ENCODE data around the gene EPS8L3. TPM values are rescaled to one million over a fixed set of nuclear protein-coding genes. Genes with fewer than 3 reads are reported as not detected.
A peak's percentile ranks its signal among the peaks of the same experiment; 100 is the strongest.

The EPS8L3 gene
- total and polyA plus RNA-seq, 2 donors (not counting 3 experiments of a cell fraction or from before 2014, with no cell fraction given): not detected

DNA sequence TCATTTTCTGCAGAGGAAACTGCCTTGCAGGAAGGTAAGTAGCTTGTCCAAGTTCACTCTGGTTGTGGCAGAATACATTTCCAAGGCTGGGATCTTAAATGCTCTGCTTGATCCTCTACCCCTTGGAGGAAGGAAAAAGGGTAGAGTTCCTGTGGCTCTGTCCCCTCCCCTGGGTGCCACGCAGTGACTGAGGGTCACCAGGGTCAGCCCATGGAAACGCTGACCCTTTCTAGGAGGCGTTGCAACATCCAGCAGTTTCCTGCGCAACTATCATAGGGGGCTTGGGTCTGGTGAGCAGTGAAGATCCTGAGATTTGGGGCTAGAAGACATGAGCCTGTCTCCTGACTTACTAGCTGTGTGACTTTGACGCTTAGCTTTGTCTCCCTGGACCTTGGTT, 29.4 kb upstream of the EPS8L3 start:
- peak overlapping the region; percentile 16 for H3K27ac ChIP-seq (ENCODE audit: insufficient read depth, low read depth, low read length)
- TF ChIP-seq, protein P1, sequence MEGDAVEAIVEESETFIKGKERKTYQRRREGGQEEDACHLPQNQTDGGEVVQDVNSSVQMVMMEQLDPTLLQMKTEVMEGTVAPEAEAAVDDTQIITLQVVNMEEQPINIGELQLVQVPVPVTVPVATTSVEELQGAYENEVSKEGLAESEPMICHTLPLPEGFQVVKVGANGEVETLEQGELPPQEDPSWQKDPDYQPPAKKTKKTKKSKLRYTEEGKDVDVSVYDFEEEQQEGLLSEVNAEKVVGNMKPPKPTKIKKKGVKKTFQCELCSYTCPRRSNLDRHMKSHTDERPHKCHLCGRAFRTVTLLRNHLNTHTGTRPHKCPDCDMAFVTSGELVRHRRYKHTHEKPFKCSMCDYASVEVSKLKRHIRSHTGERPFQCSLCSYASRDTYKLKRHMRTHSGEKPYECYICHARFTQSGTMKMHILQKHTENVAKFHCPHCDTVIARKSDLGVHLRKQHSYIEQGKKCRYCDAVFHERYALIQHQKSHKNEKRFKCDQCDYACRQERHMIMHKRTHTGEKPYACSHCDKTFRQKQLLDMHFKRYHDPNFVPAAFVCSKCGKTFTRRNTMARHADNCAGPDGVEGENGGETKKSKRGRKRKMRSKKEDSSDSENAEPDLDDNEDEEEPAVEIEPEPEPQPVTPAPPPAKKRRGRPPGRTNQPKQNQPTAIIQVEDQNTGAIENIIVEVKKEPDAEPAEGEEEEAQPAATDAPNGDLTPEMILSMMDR (IDR thresholded peaks at IDR 0.05; ENCODE audit: extremely low read depth in 1 of 2, insufficient read depth in 1 of 2, low read depth in 1 of 2, low read length in 2 of 2): no peak
- TF ChIP-seq, protein P2, sequence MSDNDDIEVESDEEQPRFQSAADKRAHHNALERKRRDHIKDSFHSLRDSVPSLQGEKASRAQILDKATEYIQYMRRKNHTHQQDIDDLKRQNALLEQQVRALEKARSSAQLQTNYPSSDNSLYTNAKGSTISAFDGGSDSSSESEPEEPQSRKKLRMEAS (IDR thresholded peaks at IDR 0.05; ENCODE audit: insufficient read depth, insufficient read length): no peak
- TF ChIP-seq JUN (IDR thresholded peaks at IDR 0.05; ENCODE audit: borderline replicate concordance, insufficient read depth, insufficient read length, low read depth) (no peak), POLR2AphosphoS5 (IDR thresholded peaks at IDR 0.05; ENCODE audit: insufficient read depth, low read depth, low read length) (no peak), MYC (IDR thresholded peaks at IDR 0.05; ENCODE audit: low read depth, low read length) (no peak), POLR2A (IDR thresholded peaks at IDR 0.05; ENCODE audit: low read depth, low read length) (no peak), FOS (IDR thresholded peaks at IDR 0.05; ENCODE audit: borderline replicate concordance, insufficient read depth, low read length) (no peak), GATA2 (IDR thresholded peaks at IDR 0.05; ENCODE audit: insufficient read depth, insufficient read length, low read depth, low read length) (no peak), EZH2 (IDR thresholded peaks at IDR 0.05; ENCODE audit: borderline replicate concordance, low read depth, low read length, severe bottlenecking) (no peak)
- FAIRE-seq (peak; percentile 62), DNase-seq (ENCODE audit: low read depth, low spot score) (peak; percentile 15)
- peak overlapping the region; percentile 23 for H2AFZ ChIP-seq (ENCODE audit: low read depth, low read length)
- POLR2A ChIA-PET: interaction anchor here (0.7 kb wide), 1 partner anchor 143 kb away, joined by 3 read pairs; no protein-coding TSS in a partner anchor
- peak overlapping the region; percentile 5 for H3K4me2 ChIP-seq (ENCODE audit: insufficient read depth, low read length)
- H3K4me1 ChIP-seq (ENCODE audit: control insufficient read depth, extremely low read depth, insufficient read depth, low read length): peaks cover 38% of the 10 kb centered on the region
- H3K9ac ChIP-seq (replicated peaks; ENCODE audit: extremely low read depth, insufficient read depth, low read length): no peak overlapping the region
- dilution Hi-C loops (cut with MboI; ENCODE audit: extremely low pct_ligation_motif_present, low sequenced_read_pairs) (loop anchor here (25.0 kb wide), 1 partner anchor 219 kb away; no protein-coding TSS in a partner anchor), intact Hi-C loops (cut with micrococcal nuclease) (loop anchor here (1.0 to 5.0 kb wide), 3 partner anchors 84 to 139 kb away; no protein-coding TSS in a partner anchor)
- H3K27me3 ChIP-seq (ENCODE audit: control insufficient read depth in 2 of 2, insufficient read depth in 2 of 2, low read length in 2 of 2): no peaks in the 10 kb centered on the region
- no peaks in the 10 kb centered on the region for H3K36me3 ChIP-seq (ENCODE audit: control insufficient read depth in 2 of 2, extremely low read depth in 1 of 2, insufficient read depth in 2 of 2, low read length in 2 of 2)
- BruUV-seq (replicated peaks): no TSS peak
- H4K20me1 ChIP-seq (replicated peaks; ENCODE audit: control insufficient read depth, extremely low read depth, insufficient read depth, low read length): no peaks in the 10 kb centered on the region
- no peaks in the 10 kb centered on the region for H3K79me2 ChIP-seq (ENCODE audit: control insufficient read depth, insufficient read depth, low read length)
- CTCF ChIA-PET: interaction anchor here (0.9 to 6.2 kb wide), 15 partner anchors 9 to 236 kb away, joined by 3 to 329 read pairs (median 7); partner anchors contain the start of gene AHCYL1
- H3K9me3 ChIP-seq (replicated peaks; ENCODE audit: control insufficient read depth, insufficient read depth, low read length): no peaks in the 10 kb centered on the region
- H3K9me1 ChIP-seq (replicated peaks; ENCODE audit: control insufficient read depth, extremely low read depth, insufficient read depth, low read length): no peaks in the 10 kb centered on the region
- H3K4me3 ChIP-seq (replicated peaks in 1 of 3; ENCODE audit: insufficient read depth in 1 of 3, low read depth in 1 of 3, low read length in 3 of 3): no peak overlapping the region

Data from endothelial cell of umbilical vein (primary cell).